ENCODE measurements around the gene PRSS50.
"Not testable (repeated sequence)": the region's sequence is repeated elsewhere in the genome, so short reads cannot be mapped to it uniquely, and the experiment has no call there.

PRSS50 gene

GRCh38 chr3:46704346-46704745 is 13.3 kb downstream of the PRSS50 start:
- H2BK12ac ChIP-seq (ENCODE audit: low read length); DNase-seq (ENCODE audit: low spot score); H3K18ac ChIP-seq (ENCODE audit: low read length); H3K9me3 ChIP-seq (replicated peaks in 1 of 2; ENCODE audit: control insufficient read depth in 2 of 2, insufficient read depth in 1 of 2, low read depth in 1 of 2, low read length in 2 of 2); H3K4me2 ChIP-seq (ENCODE audit: insufficient read depth, low read length, poor library complexity, severe bottlenecking); H2AK5ac ChIP-seq (ENCODE audit: low read depth, low read length); H3K9ac ChIP-seq (ENCODE audit: low read depth, low read length, poor library complexity); H3K79me1 ChIP-seq (ENCODE audit: low read depth, low read length); H2BK5ac ChIP-seq (ENCODE audit: low read length); H3K36me3 ChIP-seq (replicated peaks in 1 of 2; ENCODE audit: control insufficient read depth in 2 of 2, insufficient read depth in 2 of 2, low read length in 2 of 2); H4K8ac ChIP-seq (ENCODE audit: low read depth, low read length); H3K4me3 ChIP-seq (ENCODE audit: low read length in 2 of 2); H2BK120ac ChIP-seq (ENCODE audit: low read depth, low read length); H3K23ac ChIP-seq (ENCODE audit: low read depth, low read length, poor library complexity); H3K27ac ChIP-seq (replicated peaks; ENCODE audit: low read length); H2AFZ ChIP-seq (ENCODE audit: low read length); H4K91ac ChIP-seq (ENCODE audit: low read depth, low read length, poor library complexity); H3K4ac ChIP-seq (ENCODE audit: low read length); H2BK15ac ChIP-seq (ENCODE audit: low read length): not testable (repeated sequence)
- peak overlapping the region; percentile 49 for H3K14ac ChIP-seq (ENCODE audit: low read length)
- H3K4me1 ChIP-seq (ENCODE audit: control insufficient read depth in 2 of 2, insufficient read depth in 1 of 2, low read depth in 1 of 2, low read length in 2 of 2) = peaks cover 2 to 12% of the 10 kb centered on the region in 2 donors
- WGBS, 2 donors (ENCODE audit: extremely low coverage in 2 of 2, insufficient read length in 2 of 2, insufficient replicate concordance in 1 of 2) = no CpG with 5 or more reads among the region's 7 CpGs
- H3K27me3 ChIP-seq (ENCODE audit: control insufficient read depth in 3 of 3, insufficient read depth in 3 of 3, low read depth in 1 of 3, low read length in 3 of 3) = peaks cover 0 to 40% (median 6%) of the 10 kb centered on the region in 3 experiments

- Histone ChIP-seq H2BK15ac (ENCODE audit: low read length) (peak overlapping the region; percentile 22), H2AFZ (ENCODE audit: low read length) (no peak overlapping the region), H2AK5ac (ENCODE audit: low read depth, low read length) (no peak overlapping the region), H4K91ac (ENCODE audit: low read depth, low read length, poor library complexity) (no peak overlapping the region), H3K4ac (ENCODE audit: low read length) (no peak overlapping the region), H3K23ac (ENCODE audit: low read depth, low read length, poor library complexity) (no peak overlapping the region), H3K4me2 (ENCODE audit: insufficient read depth, low read length, poor library complexity, severe bottlenecking) (no peak overlapping the region), H2BK5ac (ENCODE audit: low read length) (no peak overlapping the region), H2BK12ac (ENCODE audit: low read length) (no peak overlapping the region), H2BK120ac (ENCODE audit: low read depth, low read length) (no peak overlapping the region), H4K8ac (ENCODE audit: low read depth, low read length) (no peak overlapping the region), H3K14ac (ENCODE audit: low read length) (no peak overlapping the region), H3K79me1 (ENCODE audit: low read depth, low read length) (no peaks in the 10 kb centered on the region), H3K4me3 (ENCODE audit: low read length in 2 of 2) (no peak overlapping the region), H3K9ac (ENCODE audit: low read depth, low read length, poor library complexity) (no peak overlapping the region), H3K27ac (replicated peaks; ENCODE audit: low read length) (no peak overlapping the region), H3K4me1 (ENCODE audit: control insufficient read depth in 2 of 2, insufficient read depth in 1 of 2, low read depth in 1 of 2, low read length in 2 of 2) (peaks cover 2 to 12% of the 10 kb centered on the region in 2 donors), H3K36me3 (replicated peaks in 1 of 2; ENCODE audit: control insufficient read depth in 2 of 2, insufficient read depth in 2 of 2, low read length in 2 of 2) (no peaks in the 10 kb centered on the region), H3K27me3 (ENCODE audit: control insufficient read depth in 3 of 3, insufficient read depth in 3 of 3, low read depth in 1 of 3, low read length in 3 of 3) (peaks cover 0 to 40% (median 6%) of the 10 kb centered on the region in 3 experiments), H3K9me3 (replicated peaks in 1 of 2; ENCODE audit: control insufficient read depth in 2 of 2, insufficient read depth in 1 of 2, low read depth in 1 of 2, low read length in 2 of 2) (no peaks in the 10 kb centered on the region), H3K18ac (ENCODE audit: low read length) (no peak overlapping the region)
- DNase-seq (ENCODE audit: low spot score) = no peak
- no CpG with 5 or more reads among the region's 4 CpGs for WGBS, 2 donors (ENCODE audit: extremely low coverage in 2 of 2, insufficient read length in 2 of 2, insufficient replicate concordance in 1 of 2)
Observed at GRCh38 chr3:46703013-46703520, 14.6 kb downstream of the PRSS50 start.

- Histone ChIP-seq H3K27me3 (ENCODE audit: control insufficient read depth in 3 of 3, insufficient read depth in 3 of 3, low read depth in 1 of 3, low read length in 3 of 3) (peaks cover 0 to 40% (median 6%) of the 10 kb centered on the region in 3 experiments), H4K91ac (ENCODE audit: low read depth, low read length, poor library complexity) (no peak overlapping the region), H3K27ac (replicated peaks; ENCODE audit: low read length) (no peak overlapping the region), H4K8ac (ENCODE audit: low read depth, low read length) (no peak overlapping the region), H2BK15ac (ENCODE audit: low read length) (peak overlapping the region; percentile 80), H2BK12ac (ENCODE audit: low read length) (no peak overlapping the region), H3K23ac (ENCODE audit: low read depth, low read length, poor library complexity) (no peak overlapping the region), H2BK120ac (ENCODE audit: low read depth, low read length) (no peak overlapping the region), H2AK5ac (ENCODE audit: low read depth, low read length) (peak overlapping the region; percentile 66), H2AFZ (ENCODE audit: low read length) (no peak overlapping the region), H3K36me3 (replicated peaks in 1 of 2; ENCODE audit: control insufficient read depth in 2 of 2, insufficient read depth in 2 of 2, low read length in 2 of 2) (no peaks in the 10 kb centered on the region), H3K4me3 (ENCODE audit: low read length in 2 of 2) (no peak overlapping the region), H3K79me1 (ENCODE audit: low read depth, low read length) (no peaks in the 10 kb centered on the region), H3K4me1 (ENCODE audit: control insufficient read depth in 2 of 2, insufficient read depth in 1 of 2, low read depth in 1 of 2, low read length in 2 of 2) (peaks cover 2 to 12% of the 10 kb centered on the region in 2 donors), H3K9ac (ENCODE audit: low read depth, low read length, poor library complexity) (no peak overlapping the region), H3K18ac (ENCODE audit: low read length) (no peak overlapping the region), H3K9me3 (replicated peaks in 1 of 2; ENCODE audit: control insufficient read depth in 2 of 2, insufficient read depth in 1 of 2, low read depth in 1 of 2, low read length in 2 of 2) (no peaks in the 10 kb centered on the region), H3K4me2 (ENCODE audit: insufficient read depth, low read length, poor library complexity, severe bottlenecking) (no peak overlapping the region), H2BK5ac (ENCODE audit: low read length) (no peak overlapping the region), H3K14ac (ENCODE audit: low read length) (no peak overlapping the region), H3K4ac (ENCODE audit: low read length) (no peak overlapping the region)
- DNase-seq (ENCODE audit: low spot score) = no peak
- no CpG with 5 or more reads among the region's 4 CpGs for WGBS, 2 donors (ENCODE audit: extremely low coverage in 2 of 2, insufficient read length in 2 of 2, insufficient replicate concordance in 1 of 2)
Observed at GRCh38 chr3:46702246-46703012, 15.2 kb downstream of the PRSS50 start.

GRCh38 chr3:46701181-46701939 is 16.3 kb downstream of the PRSS50 start, which contains the start of gene TMIE:
Gene TMIE, plus strand, starts transcription at chr3:46701392. Its CDS starts 96 bp downstream, at chr3:46701488.
- no peak for DNase-seq (ENCODE audit: low spot score)
- Histone ChIP-seq H4K8ac (ENCODE audit: low read depth, low read length) (no peak within 1 kb of the TSS), H3K27me3 (ENCODE audit: control insufficient read depth in 3 of 3, insufficient read depth in 3 of 3, low read depth in 1 of 3, low read length in 3 of 3) (peaks cover 0 to 38% (median 6%) of the 10 kb centered on the region in 3 experiments), H3K9me3 (replicated peaks in 1 of 2; ENCODE audit: control insufficient read depth in 2 of 2, insufficient read depth in 1 of 2, low read depth in 1 of 2, low read length in 2 of 2) (no peaks in the 10 kb centered on the region), H3K4me2 (ENCODE audit: insufficient read depth, low read length, poor library complexity, severe bottlenecking) (peak within 1 kb of the TSS; percentile 46), H3K4me1 (ENCODE audit: control insufficient read depth in 2 of 2, insufficient read depth in 1 of 2, low read depth in 1 of 2, low read length in 2 of 2) (peaks cover 2 to 6% of the 10 kb centered on the region in 2 donors), H3K79me1 (ENCODE audit: low read depth, low read length) (no peaks in the 10 kb centered on the region), H2BK120ac (ENCODE audit: low read depth, low read length) (no peak within 1 kb of the TSS), H3K4me3 (ENCODE audit: low read length in 2 of 2) (peak within 1 kb of the TSS in 1 of 2 donors; percentile 66), H3K36me3 (replicated peaks in 1 of 2; ENCODE audit: control insufficient read depth in 2 of 2, insufficient read depth in 2 of 2, low read length in 2 of 2) (no peaks in the 10 kb centered on the region), H2AK5ac (ENCODE audit: low read depth, low read length) (peak within 1 kb of the TSS; percentile 66), H2BK12ac (ENCODE audit: low read length) (no peak within 1 kb of the TSS), H3K18ac (ENCODE audit: low read length) (peak within 1 kb of the TSS; percentile 73), H3K27ac (replicated peaks; ENCODE audit: low read length) (no peak within 1 kb of the TSS), H2BK15ac (ENCODE audit: low read length) (no peak within 1 kb of the TSS), H3K9ac (ENCODE audit: low read depth, low read length, poor library complexity) (peak within 1 kb of the TSS; percentile 70), H2AFZ (ENCODE audit: low read length) (peak within 1 kb of the TSS; percentile 76), H3K23ac (ENCODE audit: low read depth, low read length, poor library complexity) (no peak within 1 kb of the TSS), H3K14ac (ENCODE audit: low read length) (no peak within 1 kb of the TSS), H3K4ac (ENCODE audit: low read length) (no peak within 1 kb of the TSS), H4K91ac (ENCODE audit: low read depth, low read length, poor library complexity) (no peak within 1 kb of the TSS), H2BK5ac (ENCODE audit: low read length) (no peak within 1 kb of the TSS)
- WGBS, 2 donors (ENCODE audit: extremely low coverage in 2 of 2, insufficient read length in 2 of 2, insufficient replicate concordance in 1 of 2) = no CpG with 5 or more reads among the region's 51 CpGs
